Smooth muscle cell of the brain vasculature (primary cell): Measurements from ENCODE around the gene BIN2.
"Not testable (repeated sequence)": the region's sequence is repeated elsewhere in the genome, so short reads cannot be mapped to it uniquely, and the experiment has no call there.

ENCODE experiments used
- DNase-seq: peaks from one replicate; pipeline ENCODE4 v3.0.0-alpha.2; 2012; ENCODE audit warnings: low read depth, low spot score

Gene BIN2

DNA sequence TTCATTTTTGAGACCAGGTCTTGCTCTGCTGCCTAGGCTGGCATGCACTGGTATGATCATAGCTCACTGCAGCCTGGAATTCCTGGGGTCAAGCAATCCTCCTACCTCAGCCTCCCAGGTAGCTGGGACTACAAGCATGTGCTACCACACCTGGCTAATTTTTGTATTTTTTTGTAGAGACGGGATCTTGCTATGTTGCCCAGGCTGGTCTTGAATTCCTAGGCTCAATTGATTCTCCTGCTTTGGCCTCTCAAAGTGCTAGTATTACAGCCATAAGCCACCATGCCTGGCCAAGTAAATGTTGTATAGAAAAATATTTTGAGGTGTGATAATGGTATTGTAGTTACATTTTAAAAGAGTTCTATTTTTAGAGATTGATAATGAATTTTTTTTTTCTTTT is 12.6 kb downstream of the BIN2 start:
- no peak for DNase-seq

DNA sequence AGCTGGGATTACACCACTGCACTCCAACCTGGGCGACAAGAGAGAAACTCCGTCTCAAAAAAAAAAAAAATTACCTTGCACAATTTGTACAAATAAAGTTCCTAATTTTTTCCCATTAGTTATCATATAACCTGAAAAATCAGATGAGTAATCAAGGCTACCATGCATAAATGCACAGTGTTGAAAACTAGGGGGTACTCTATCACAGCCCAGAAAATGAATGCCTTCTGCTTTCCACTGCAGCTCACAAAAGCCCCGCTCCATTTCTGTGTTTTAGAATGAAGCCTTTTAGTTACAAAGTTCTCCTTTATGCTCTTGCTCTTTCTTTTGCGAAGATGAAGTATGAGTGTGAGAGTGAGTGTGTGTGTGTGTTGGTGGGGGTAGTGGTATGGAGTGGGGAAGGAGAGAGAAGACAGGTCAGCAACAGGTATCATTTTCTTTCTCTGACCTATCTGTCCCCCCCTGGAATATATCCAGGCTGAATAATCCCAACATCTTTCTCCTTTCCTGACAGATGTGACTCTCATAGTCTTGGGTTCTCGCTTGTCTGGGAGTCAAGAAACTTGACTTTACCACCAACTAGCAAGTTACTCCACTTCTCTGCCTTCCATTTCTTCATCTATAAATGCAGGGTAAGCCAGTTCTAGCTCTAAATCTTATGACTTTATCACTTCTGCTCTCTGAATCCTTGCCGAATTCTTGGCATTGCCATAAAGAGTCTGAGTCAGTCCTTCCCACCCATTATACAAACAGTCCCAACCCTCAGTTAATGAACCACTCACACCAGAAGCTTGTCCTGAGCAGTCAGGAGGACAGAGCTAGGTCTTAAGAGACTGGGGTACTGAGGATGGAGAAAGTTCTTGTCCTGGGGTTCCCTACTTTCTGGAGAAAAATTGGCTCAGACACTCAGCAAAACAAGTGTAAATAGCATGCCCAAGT is 16.1 kb downstream of the BIN2 start:
- no peak for DNase-seq

DNA sequence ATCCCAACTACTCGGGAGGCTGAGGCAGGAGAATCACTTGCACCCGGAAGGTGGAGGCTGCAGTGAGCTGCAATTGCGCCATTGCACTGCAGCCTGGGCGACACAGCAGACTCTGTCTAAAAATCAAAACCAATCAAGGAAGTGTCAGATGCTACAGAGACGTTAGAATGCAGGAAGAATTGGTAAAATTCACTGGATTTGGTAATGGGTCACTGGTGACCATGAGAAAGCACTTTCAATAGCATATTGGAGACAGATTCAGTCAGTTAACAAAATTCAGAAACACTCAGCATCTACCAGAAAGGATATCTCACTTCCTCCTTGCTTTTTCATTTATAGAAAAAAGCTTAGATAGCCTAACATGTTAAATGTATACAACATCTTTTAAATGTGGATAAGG is 17.5 kb downstream of the BIN2 start:
- DNase-seq: no peak

DNA sequence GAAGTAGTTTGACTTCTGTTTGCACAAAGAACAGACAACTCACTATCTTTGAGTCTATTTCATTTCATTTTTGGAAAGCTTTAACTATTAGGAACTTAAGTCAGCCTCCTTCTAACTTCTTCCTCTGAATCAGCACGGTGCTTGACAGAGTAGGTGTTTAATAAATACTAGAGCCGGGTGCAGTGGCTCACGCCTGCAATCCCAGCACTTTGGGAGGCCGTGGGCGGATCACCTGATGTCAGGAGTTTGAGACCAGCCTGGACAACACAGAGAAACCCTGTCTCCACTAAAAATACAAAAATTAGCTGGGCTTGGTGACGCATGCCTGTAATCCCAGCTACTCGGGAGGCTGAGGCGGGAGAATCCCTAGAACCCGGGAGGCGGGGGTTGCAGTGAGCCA is 23.2 kb downstream of the BIN2 start:
- not testable (repeated sequence) for DNase-seq

DNA sequence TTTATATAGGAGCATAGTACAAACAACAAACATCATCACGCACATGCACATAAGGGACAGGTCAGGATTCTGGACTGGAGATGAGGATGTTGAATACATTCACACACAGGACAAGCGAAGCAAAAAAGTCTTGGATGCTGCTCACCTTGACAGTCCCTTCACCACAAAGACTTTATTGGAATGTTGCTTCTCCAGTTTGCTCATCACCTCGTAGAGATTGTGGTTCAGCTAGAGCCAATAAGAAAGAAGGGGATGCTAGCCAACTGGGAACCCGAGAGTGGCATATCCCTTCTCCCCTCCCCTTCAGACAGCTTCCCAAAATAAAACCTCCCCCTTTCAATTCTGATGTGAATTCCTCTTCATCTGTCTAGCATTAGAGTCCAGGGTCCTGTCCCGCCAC is 28.3 kb downstream of the BIN2 start:
- no peak for DNase-seq

DNA sequence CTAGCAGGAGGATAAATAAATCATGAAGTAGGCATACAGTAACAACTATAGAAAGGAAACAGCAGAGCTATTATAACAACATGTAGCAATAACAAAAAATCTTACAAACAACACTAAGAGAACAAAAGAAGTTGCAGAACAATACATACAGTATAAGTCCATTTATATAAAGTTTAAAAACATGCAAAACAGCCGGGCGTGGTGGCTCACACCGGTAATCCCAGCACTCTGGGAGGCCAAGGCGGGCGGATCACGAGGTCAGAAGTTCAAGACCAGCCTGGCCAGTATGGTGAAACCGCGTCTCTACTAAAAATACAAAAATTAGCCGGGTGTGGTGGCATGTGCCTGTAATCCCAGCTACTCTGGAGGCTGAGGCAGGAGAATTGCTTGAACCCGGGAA is 29.9 kb downstream of the BIN2 start:
- DNase-seq: not testable (repeated sequence)

DNA sequence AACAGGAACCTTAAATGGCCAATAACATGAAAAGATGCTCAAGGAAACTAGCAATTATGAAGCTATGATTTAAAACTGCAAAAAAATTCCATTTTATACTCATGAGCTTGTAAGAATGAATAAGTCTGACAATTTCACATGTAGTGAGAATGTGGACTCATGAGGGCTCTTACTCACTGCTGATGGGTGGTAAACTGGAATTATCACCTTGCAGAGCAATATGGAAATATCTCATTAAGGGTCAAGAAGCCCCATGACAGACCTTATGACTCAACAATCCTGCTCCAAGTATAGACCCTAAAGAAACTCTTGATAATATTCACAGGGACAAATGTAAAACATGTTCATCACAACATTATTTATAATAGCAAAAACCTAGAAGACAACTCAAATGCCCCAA is 30.3 kb downstream of the BIN2 start:
- no peak for DNase-seq

DNA sequence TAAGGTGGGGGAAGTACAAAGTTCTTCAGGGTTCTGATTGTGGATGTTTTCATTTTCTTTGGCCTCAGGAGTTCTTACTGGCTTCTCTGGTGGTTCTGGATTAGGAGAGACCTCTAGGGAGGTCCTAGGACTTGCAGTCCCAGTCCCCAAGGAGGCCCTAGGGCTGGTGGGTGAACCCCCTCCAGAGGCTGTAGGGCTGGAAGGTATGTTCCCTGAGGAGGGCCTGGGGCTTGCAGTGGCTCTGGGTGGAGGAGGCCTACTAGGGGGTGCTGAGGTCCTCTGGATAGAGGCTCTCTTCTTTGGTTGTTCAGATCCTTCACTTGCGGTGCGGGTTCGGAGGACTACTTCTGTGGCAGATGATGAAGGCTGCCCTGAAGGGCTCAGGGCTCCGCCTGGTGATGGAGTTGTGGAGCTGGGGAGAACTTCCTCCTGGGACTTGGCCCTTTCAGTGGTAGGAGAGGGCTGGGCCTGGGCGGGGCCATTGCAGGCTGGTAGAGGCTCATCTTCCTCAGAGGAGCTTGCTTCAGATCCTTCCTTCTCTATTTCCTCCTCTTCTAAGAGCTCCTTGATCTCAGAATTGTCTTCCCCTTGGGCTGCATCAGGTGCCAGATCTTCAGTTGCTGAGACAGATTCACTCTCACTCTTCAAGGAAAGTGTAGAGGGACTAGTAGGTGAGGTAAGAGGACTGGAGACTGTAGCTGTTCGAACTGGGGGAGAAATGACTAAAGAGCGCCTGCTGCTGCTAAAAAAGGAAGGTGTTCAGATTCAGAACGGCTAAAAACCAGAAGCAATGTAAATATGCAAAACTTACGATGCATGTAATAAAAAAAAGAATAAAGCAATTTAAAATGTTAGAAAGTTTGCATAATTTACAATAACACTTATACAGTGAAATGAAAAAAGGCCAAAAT is 32.1 kb downstream of the BIN2 start:
- not testable (repeated sequence) for DNase-seq

DNA sequence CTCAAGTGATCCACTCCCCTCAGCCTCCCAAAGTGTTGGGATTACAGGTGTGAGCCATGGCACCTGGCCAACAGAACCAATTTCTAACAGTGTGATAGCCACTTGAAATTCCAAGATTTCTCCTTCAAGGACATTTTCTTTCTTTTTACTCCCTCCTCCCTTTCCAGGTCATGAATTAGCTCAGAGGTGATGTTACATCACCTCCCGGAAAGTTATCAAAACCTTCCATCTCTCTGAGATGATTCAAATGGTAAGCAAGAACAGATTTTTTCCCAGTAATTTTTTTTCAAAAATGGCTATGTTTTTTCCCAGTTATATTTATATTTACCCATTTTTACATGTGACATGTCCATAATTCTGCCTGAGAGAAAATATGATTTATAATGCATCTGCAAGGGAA is 38.1 kb downstream of the BIN2 start:
- DNase-seq: no peak

DNA sequence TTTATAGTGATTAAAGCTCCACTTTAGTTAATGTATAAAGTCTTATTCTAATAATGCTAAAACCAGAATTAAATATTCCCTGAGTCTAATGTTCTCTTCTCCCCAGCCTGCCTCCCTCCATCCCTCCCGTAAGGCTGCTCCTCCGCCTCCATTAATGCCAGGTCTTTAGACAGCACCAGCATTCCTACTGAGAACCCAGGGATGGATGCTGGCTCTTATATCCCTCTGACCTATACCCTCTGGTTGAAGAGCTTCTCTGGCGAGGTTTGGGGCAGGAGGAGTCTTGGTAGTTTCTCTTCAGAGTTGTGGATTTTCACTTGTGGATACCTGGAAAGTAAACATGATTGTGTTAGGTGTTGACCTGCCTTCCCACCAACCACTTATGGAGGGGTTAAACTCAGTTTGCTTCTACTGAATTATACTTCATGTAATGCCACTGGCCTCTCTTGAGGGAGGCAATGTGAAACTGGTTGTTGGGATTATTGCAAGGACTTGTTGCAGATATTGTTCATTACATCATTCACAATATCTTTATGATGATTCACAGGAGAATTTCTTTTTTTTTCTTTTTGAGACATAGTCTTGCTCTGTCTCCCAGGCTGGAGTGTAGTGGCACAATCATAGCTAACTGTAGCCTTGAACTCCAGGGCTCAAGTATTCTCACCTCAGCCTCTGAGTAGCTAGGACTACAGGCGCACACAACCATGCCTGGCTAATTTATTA is 42.6 kb downstream of the BIN2 start:
- no peak for DNase-seq

DNA sequence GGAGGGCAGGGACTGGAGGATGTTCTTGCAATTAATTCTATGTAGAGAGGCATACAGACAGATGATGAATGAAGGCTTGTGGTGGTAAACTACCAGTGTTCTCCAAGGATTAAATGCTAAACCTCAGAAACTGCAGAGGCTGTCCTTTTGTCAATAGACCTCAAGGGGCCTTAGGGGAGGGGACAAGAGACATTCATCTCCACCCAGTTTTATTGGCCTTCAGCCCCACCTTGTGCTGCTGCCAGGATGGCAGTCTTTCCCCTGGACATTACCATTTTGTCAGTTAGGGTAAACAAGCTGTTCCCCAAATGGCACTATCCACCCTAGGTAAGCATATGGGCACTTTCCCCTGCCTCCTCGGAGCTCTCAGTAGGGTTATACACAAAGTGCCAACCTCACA is 48.9 kb downstream of the BIN2 start:
- no peak for DNase-seq

DNA sequence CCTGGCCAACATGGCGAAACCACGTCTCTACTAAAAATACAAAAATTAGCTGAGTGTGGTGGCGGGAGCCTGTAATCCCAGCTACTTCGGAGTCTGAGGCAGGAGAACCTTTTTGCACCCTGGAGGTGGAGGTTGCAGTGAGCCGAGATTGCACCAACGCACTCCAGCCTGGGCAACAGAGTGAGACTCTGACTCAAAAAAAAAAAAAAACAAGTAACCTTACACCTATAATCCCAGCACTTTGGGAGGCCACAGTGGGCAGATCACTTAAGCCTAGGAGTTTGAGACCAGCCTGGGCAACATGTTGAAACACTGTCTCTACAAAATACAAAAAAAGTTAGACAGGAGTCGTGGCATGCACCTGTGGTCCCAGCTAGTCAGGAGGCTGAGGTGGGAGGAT is 51.2 kb downstream of the BIN2 start:
- DNase-seq: not testable (repeated sequence)

DNA sequence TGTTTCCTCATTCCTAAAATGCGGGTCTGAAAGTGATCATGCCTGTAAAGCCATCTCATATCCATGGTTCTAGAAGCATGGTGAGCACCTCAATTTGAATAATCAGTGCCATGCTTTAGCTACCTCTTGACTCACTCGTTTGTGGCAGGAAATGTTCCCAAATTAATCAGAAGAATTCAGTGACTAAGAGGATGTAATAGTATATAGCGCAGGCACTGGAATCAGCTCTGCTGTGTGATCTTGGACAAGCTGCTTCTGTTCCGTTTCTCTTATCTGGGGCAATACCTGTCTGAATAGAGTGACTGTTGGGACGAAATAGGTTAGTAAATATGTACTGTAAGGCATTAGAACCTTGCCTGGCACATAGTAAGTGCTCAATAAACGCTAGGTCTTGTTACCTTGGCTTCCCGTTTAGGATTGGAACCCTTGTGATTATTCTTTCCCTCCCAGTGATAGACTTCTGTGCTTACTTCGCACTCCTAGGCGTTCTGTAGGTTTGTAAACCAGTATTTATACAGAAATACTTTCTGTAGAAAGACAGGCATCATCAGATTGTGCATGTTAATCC is 52.9 kb downstream of the BIN2 start:
- no peak for DNase-seq

DNA sequence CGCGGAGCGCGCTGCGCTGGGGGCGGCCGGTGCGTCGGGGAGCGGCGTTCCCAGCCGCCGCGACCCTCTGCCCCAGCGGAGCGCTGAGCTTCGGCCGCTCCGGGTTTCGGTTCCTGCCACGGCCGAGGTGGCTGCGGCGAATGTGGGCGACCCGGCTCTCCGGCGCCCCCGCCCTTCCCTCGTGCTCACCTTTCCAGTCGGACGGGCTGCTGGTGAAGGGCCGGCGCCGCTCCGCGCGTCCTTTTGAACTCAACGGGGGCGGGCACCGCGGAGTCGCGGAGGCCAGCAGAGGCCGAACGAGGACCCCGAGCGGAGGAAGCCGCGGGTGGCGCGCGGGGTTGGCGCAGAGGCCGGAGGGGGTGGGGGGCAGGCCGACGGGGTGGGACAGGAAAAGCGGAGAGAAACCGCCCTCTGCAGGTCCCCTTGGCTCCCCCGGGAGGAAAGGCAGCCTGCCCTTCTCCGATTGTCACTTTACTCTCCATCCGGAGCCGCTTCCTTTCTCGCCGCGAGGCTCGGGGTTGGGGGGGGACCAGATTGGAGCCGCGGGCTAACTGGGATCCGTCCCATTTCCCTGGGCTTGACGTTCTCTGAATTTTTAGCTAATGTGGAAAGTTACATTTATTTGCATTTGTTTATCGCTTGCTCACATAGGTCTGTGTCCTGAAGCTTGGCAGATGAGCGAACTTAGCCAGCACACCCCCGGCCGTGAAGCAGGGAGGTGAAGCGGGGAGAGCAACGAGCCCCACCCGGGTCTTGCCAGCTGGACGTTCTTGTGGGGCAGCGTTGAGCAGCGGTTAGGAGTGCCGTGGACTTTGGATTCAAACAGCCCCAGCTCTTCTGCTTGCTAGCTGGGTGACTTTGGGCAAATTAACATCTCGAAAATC is 53.7 kb downstream of the BIN2 start, which contains the start of gene SMAGP:
Gene SMAGP, minus strand, starts transcription at position 349 of the 884 bp plus-strand sequence. CDS start 1,137 bp downstream, outside the sequence.
- DNase-seq: no peak

DNA sequence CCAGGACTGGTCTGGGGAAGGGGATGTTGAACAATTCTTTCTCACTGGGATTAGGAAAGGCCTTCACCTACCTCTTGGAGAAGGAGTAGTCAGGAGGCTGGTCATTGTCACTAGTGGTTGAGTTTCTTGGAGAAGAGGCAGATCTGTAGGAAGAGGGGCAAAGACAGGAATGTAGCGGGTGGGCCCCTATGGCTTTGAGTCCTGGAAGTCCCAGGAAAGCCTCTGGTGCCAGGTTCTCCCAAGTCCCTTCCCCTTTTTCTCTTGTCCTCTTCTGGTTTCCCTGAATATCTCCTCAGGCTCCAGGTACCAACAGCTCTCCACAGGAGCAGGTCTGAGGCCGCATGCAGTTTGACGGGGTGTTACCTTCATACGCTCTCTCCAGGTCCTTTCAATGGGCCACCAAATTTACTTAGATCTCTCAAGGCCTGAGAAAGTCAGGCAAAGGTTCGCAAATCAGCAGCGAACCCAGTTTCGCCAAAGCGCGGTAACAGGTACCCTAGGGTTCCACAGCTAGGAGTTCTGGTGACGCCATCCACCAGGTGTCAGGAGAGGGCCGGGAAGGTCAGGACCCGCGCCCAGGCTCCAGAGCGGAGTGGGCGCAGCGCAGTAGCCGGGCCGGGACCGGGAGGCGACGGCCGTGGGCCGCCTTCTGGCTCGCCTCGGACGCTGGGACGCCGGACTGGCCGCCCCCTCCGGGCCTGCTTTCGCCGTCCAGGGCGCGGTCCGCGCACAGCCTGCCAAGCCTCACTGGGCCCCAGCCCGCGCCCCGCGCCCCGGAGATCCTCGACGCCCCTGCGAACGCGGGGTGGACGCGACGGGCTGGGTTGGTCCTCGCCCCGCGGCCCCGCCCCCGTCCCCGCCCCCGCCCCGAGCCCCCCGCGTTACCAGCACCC is 54.6 kb downstream of the BIN2 start:
- no peak for DNase-seq

DNA sequence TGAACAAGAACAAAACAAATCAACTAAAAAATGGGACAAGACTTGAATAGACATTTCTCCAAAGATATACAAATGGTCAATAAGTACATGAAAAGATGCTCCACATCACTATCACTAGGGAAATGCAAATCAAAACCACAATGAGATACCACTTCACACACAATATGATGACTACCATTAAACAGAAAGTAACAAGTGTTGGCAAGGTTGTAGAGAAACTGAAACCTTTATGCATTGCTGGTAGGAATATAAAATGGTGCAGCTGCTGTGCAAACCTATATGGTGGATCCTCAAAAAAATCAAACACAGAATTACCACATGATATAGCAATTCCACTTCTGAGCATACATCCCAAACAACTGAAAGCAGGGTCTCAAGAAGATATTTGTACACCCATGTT is 59.0 kb downstream of the BIN2 start:
- DNase-seq: no peak

DNA sequence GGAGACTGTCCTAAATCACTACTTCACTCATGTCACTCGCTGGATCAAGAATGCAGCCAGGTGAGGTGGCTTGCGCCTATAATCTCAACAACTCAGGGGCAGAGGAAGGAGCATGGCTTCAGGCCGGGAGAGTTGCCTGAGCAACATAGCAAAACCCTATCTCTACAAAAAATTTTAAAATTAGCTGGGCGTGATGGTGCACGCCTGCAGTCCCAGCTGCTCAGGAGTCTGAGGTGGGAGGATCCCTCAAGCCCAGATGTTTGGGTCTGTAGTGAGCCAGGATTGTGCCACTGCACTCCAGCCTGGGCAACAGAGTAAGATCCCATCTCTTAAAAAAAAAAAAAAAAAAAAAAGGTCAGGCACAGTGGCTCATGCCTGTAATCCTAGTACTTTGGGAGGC is 59.7 kb downstream of the BIN2 start:
- DNase-seq: no peak

DNA sequence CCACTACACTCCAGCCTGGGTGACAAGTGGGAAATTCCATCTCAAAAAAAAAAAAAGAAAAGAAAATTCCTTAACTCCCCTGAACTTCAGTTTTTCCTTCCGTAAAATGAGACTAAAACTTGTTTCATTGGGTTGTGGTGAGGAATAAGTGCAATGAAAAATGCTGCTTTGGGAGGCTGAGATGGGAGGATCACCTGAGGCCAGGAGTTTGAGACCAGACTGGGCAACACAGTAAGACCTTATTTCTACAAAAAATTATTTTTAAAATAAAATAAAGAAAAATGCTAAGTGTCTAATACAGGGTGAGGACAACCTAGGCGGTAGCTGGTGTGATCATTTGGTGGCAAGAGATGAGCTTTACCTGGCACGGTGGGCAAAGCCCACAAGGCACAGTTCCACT is 60.6 kb downstream of the BIN2 start:
- no peak for DNase-seq

DNA sequence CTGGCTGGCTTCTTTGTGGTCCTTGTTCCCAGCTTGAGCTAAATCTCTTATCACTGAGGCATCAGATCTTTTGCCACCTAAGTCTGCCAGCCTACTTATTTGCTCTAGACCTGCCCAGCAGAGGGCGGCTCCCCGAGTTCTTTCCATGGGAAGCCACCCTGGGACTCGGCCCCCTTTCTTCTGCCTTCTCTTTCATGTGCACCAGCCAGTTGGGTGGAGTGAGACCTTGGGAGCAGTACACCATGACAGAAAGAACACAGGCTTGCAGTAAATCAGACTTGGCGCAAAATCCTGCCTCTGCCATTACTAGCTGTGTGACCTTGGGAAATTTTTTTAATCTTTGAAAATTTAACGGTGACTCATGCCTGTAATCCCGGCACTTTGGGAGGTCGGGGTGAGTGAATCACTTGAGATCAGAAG is 61.2 kb downstream of the BIN2 start:
- DNase-seq: no peak
